Endodermal cell (in vitro differentiated cells): ENCODE measurements around the gene TAB2. TPM values are rescaled to one million over a fixed set of nuclear protein-coding genes. Genes with fewer than 3 reads are reported as not detected.
A peak's percentile ranks its signal among the peaks of the same experiment; 100 is the strongest.

Experiments
- DNase-seq: peaks from one replicate; pipeline ENCODE4 v3.0.0-alpha.2; 2017
- H3K27ac ChIP-seq: 2 replicates; pipeline ENCODE4 v1.5.1; 2013; ENCODE audit warnings: mild to moderate bottlenecking, low read depth, low read length, moderate library complexity
- H3K27me3 ChIP-seq: 2 replicates; pipeline ENCODE4 v1.6.1; 2013; ENCODE audit warnings: mild to moderate bottlenecking, low read length, moderate library complexity; ENCODE audit not compliant: insufficient read depth, control insufficient read depth, poor library complexity, severe bottlenecking
- H3K36me3 ChIP-seq: 2 replicates; pipeline ENCODE4 v1.7.0; 2013; ENCODE audit warnings: mild to moderate bottlenecking, low read length, moderate library complexity; ENCODE audit not compliant: control insufficient read depth, insufficient read depth
- H3K4me1 ChIP-seq: one replicate; pipeline ENCODE4 v1.7.0; 2013; ENCODE audit warnings: low read length; ENCODE audit not compliant: control insufficient read depth, insufficient read depth
- H3K4me3 ChIP-seq: 2 replicates; pipeline ENCODE4 v1.5.1; 2013; ENCODE audit warnings: mild to moderate bottlenecking, low read length, moderate library complexity
- H3K9ac ChIP-seq: 2 replicates; pipeline ENCODE4 v1.6.1; 2013; ENCODE audit warnings: mild to moderate bottlenecking, low read length, moderate library complexity; ENCODE audit not compliant: poor library complexity, severe bottlenecking; ENCODE audit errors: extremely low read depth
- H3K9me3 ChIP-seq: 2 replicates; pipeline ENCODE4 v1.6.1; 2013; ENCODE audit warnings: mild to moderate bottlenecking, low read length, moderate library complexity; ENCODE audit not compliant: control insufficient read depth
- H3K27ac Mint-ChIP-seq: 2 replicates; pipeline ENCODE4 v1.8.0; 2020; ENCODE audit warnings: mixed read lengths
- H3K27me3 Mint-ChIP-seq: 2 replicates; pipeline ENCODE4 v1.8.0; 2021; ENCODE audit warnings: mild to moderate bottlenecking, mixed read lengths; ENCODE audit not compliant: insufficient read depth
- H3K36me3 Mint-ChIP-seq: 2 replicates; pipeline ENCODE4 v1.8.0; 2020; ENCODE audit warnings: low read depth, mixed read lengths
- H3K4me1 Mint-ChIP-seq: 2 replicates; pipeline ENCODE4 v1.8.0; 2020; ENCODE audit warnings: mixed read lengths
- H3K4me3 Mint-ChIP-seq: 2 replicates; pipeline ENCODE4 v1.8.0; 2020; ENCODE audit warnings: mild to moderate bottlenecking, moderate library complexity, mixed read lengths
- H3K9me3 Mint-ChIP-seq: 2 replicates; pipeline ENCODE4 v1.8.0; 2020; ENCODE audit warnings: mild to moderate bottlenecking, mixed read lengths
- CTCF ChIP-seq: fragments of 200-600 bp; sonication (generic); conservative IDR thresholded peaks from 2 replicates; pipeline ENCODE4 v1.5.0; 2021; ENCODE audit warnings: antibody characterized with exemption, mild to moderate bottlenecking
- WGBS, 2 experiments: methylation state at CpG; one replicate each; pipeline versions ENCODE4 v1.1.5 to v1.1.7; 2013; ENCODE audit warnings: missing lambda C conversion rate in 2 of 2, mixed read lengths in 1 of 2; ENCODE audit not compliant: insufficient coverage in 1 of 2, insufficient read length in 1 of 2; 5-methylcytosine and 5-hydroxymethylcytosine counted together
- total RNA-seq, 2 donors: library from RNA; stranded (reverse); fragmentation: NEBNext Ultra II Directional in 1 of 2; extraction: Animal tissue kit (Norgen Biotek cat#: 25700) in 1 of 2; gene quantifications; 2 replicates in 1 of 2; 3 replicates in 1 of 2; pipeline ENCODE4 v1.2.1, GENCODE V29; 2021

TAB2 gene
- total RNA-seq, 2 donors from 2014 or later: 51.1 to 54.8 TPM

- no peak overlapping the region for H3K27ac ChIP-seq
- Mint-ChIP-seq H3K4me3 (no peak overlapping the region), H3K27me3 (peaks cover 10% of the 10 kb centered on the region), H3K27ac (no peak overlapping the region), H3K9me3 (no peaks in the 10 kb centered on the region), H3K4me1 (peaks cover 7% of the 10 kb centered on the region), H3K36me3 (no peaks in the 10 kb centered on the region)
- H3K27me3 ChIP-seq: no peaks in the 10 kb centered on the region
- H3K36me3 ChIP-seq: no peaks in the 10 kb centered on the region
- 88 to 93% methylated on average over 1 of the region's 1 CpG for WGBS, 2 experiments
- no peaks in the 10 kb centered on the region for H3K4me1 ChIP-seq
- TF ChIP-seq CTCF: no peak
- H3K9ac ChIP-seq: no peak overlapping the region
- no peak for DNase-seq
- H3K9me3 ChIP-seq: no peaks in the 10 kb centered on the region
- no peak overlapping the region for H3K4me3 ChIP-seq
Observed at GRCh38 chr6:149313861-149314260, 3.7 kb upstream of the TAB2 start.

- WGBS, 2 experiments: 90 to 96% methylated on average over 1 of the region's 1 CpG
- Histone ChIP-seq H3K4me3 (no peak overlapping the region), H3K9ac (no peak overlapping the region), H3K9me3 (no peaks in the 10 kb centered on the region), H3K27ac (no peak overlapping the region), H3K27me3 (no peaks in the 10 kb centered on the region), H3K4me1 (no peaks in the 10 kb centered on the region), H3K36me3 (no peaks in the 10 kb centered on the region)
- Mint-ChIP-seq H3K9me3 (no peaks in the 10 kb centered on the region), H3K4me3 (no peak overlapping the region), H3K4me1 (peaks cover 12% of the 10 kb centered on the region), H3K36me3 (no peaks in the 10 kb centered on the region), H3K27ac (no peak overlapping the region), H3K27me3 (peaks cover 10% of the 10 kb centered on the region)
- TF ChIP-seq CTCF: no peak
- no peak for DNase-seq
Observed at GRCh38 chr6:149314325-149314905, 3.1 kb upstream of the TAB2 start.

DNA sequence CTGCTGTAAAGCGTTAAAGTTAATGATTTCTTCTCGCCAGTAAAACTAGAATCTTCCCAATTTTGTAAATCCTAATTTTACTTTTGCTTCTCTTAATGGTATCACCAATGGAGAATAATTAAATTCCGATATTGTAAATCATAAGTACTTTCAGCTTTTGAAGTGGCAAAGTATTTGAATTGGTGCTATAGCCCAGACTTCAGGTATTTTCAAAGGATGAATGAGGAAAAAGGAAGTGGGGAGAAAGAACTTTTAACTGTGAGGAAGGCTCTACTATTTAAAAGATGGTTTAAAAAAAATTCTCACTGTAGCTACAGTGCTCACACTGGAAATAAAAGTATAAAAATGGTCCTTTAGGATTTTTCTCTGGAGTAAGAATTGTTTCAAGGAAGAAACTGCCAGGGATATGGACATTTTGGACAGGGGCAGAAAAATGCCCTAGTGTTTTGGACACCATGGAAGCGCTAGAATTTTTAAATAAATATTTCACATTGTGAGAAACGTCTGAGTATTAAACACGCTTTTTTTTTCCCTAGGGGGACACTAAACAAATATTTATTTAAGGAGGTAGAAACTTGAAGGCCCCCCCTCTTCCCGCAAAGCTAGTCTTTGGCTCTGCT, 1.3 kb upstream of the TAB2 start:
- peak overlapping the region; percentile 99 for H3K27ac ChIP-seq
- WGBS, 2 experiments: 47 to 100% methylated on average over 1 to 6 of the region's 7 CpGs

More for the DNA sequence above, 1.3 kb upstream of the TAB2 start:
- peak overlapping the region; percentile 75 for H3K9ac ChIP-seq
- no peaks in the 10 kb centered on the region for H3K4me1 ChIP-seq
- DNase-seq: no peak
- peak overlapping the region; percentile 93 for H3K27ac Mint-ChIP-seq
- no peaks in the 10 kb centered on the region for H3K9me3 Mint-ChIP-seq
- TF ChIP-seq CTCF: no peak
- H3K27me3 ChIP-seq: no peaks in the 10 kb centered on the region
- H3K4me1 Mint-ChIP-seq: peaks cover 20% of the 10 kb centered on the region
- H3K27me3 Mint-ChIP-seq: peaks cover 10% of the 10 kb centered on the region
- no peaks in the 10 kb centered on the region for H3K36me3 Mint-ChIP-seq
- peak overlapping the region; percentile 79 for H3K4me3 Mint-ChIP-seq
- H3K4me3 ChIP-seq: peak overlapping the region; percentile 95
- no peaks in the 10 kb centered on the region for H3K9me3 ChIP-seq
- no peaks in the 10 kb centered on the region for H3K36me3 ChIP-seq
